GM21360 (cell line): ENCODE data around the gene DROSHA.
A peak's percentile ranks its signal among the peaks of the same experiment; 100 is the strongest.

Source experiments
- ATAC-seq: cut with Tn5 transposase; IDR thresholded peaks from one replicate; pipeline ENCODE4 v1.9.1; 2021; ENCODE audit warnings: mild to moderate bottlenecking, moderate library complexity; ENCODE audit not compliant: unreplicated experiment

The DROSHA gene

DNA sequence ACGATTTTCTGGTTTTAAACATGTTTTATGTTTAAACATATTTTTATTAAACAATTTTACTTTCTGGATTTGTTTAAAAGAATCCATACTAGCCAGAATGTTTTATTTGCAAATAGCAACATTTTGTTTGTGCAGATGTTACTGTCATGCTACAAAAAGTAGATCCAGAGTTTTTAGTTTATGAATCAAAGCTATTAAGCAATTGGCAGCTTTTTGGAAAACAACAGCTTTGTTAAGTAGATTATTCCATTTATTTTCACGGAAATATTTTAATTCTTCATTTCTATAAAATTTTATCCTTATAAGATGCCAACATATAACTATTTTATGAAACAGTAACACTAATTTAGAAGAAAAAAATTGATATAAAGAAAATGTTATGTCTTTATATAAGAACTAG is 60.9 kb downstream of the DROSHA start:
- no peak for ATAC-seq

DNA sequence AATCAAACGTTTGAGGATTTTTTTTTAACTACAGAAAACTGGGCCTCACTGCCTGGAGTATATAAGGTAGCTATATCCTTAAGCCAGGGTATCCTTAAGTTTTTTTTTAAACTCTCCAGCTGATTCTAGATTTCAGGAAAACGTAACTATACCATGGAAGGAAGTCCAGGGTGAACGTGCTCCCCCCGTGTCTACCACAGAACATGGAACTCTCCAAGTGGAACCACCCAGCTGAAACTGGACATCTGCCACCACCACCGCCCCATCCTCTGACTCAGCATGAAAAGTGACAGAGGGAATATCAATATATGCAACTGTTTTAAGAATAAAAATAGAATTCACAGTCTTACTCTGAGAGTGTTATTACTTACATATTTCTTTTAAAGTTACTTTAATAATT is 61.3 kb downstream of the DROSHA start:
- peak; percentile 71 for ATAC-seq

- ATAC-seq, result no peak
These were observed 62.0 kb downstream of the DROSHA start for GRCh38 chr5:31469886-31470285.

- no peak for ATAC-seq
These were observed 62.4 kb downstream of the DROSHA start for GRCh38 chr5:31469466-31469865.

DNA sequence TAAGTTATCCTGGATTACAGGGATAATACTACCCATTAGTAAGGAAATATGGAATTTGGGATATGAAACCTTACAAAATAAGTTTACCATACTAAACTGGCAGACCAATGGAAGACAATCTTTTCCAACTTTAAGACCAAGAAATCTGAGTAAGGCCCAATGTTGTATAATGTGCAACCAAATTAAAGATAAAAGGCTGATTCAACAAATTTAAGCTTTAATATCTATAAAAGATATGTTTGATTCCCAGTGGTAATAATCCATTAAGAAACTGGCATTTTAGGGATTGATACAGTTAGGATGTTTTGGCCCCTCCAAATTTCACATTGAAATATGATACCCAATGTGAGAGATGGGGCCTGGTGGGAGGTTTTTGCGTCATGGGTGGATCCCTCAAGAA is 66.6 kb downstream of the DROSHA start:
- no peak for ATAC-seq

- ATAC-seq, result no peak
These were observed 67.8 kb downstream of the DROSHA start for GRCh38 chr5:31464081-31464480.

GRCh38 chr5:31463351-31463750 is 68.5 kb downstream of the DROSHA start:
- ATAC-seq, result no peak

DNA sequence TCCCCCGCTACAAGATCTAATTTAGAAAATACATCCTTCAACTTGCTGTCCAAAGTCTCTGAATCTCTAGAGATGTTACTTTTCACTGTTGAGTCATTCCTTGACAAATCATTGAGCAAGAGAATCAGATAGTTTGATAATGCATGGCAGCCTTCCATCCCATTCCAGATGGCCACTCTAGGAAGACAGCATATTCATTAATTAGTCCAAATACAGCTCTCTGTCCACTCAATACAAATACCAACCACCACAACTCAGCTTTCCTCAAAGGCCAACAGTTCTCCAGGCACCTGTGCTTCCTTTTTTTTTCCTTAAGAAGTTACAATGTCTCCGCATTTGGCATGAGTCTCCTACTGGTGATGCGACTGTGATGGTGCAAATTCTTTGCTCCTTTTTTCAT is 72.3 kb downstream of the DROSHA start:
- no peak for ATAC-seq

DNA sequence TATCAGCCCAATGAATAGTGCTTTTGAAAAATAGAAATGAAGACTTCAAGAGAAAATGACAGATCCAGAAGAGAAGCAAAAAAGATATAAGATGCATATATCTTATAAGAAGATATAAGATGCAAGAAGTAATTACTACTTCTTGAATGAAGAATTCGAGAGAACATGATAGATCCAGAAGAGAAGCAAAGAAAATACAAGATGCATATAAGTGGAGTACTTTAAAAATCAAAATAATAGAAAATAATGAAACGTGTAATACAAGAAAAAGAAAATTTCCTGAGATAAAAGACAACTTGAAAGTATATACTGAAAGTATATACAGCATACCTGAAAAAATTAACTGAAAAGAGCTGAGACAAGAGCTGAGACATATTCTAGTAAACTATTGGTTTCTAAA is 76.7 kb downstream of the DROSHA start:
- ATAC-seq, result no peak

DNA sequence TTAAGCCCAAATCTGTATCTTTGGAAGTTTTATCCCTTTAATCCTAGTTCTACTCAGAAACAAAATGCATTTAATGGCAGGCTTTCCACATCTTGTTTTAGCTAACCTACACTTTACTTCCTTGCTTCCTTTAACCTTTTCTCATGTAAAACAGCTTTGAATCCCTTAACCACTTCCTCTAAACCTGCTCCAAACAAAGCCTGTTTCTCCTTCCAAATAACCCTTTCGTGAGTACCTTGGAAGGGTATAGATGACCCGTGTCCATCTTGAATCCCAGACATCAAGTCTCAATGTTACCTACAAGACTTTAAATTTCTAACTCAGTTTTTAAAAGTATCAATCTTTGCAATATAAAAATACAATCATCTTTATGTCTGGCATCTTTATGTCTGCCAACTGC is 78.4 kb downstream of the DROSHA start:
- no peak for ATAC-seq

DNA sequence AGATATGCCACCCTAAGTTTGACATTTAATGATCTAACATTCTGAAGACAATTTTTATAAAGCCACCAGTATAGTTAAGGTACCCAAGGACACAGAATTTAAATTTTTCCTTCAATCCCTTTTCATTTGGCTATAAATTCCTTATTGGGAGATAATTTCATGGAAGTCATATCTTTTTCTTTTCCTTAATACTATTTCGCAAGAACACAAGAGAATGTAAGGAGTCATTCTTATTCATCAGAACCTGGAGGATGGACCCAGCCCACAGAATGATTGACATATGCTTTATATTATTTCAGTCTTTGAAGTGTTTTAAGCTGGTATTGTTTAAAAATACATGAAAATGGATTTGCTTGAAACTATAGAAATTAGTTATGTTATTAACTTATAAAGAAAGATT is 79.6 kb downstream of the DROSHA start:
- ATAC-seq, result no peak

GRCh38 chr5:31449962-31450361 is 81.9 kb downstream of the DROSHA start:
- no peak for ATAC-seq

GRCh38 chr5:31449174-31449573 is 82.7 kb downstream of the DROSHA start:
- no peak for ATAC-seq

GRCh38 chr5:31445041-31445600 is 86.8 kb downstream of the DROSHA start:
- ATAC-seq, result no peak

DNA sequence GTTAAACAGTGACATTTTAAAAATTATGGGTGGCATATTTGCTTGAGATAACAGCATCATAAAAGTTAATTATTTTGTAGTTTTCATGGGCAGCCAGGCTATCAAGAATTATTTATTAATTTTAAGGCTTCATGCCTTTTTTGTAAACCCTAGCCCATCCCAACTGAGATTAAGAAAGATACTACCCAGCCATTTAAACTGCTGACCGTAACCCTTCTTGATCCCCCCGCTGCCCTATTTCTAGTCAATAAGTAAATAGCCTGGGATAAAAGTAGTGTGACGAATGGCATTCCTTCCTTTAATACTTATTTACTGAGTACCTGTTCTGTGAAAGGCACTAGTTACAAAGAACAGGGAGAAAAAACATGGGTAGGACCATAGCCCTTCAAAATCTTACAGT is 88.3 kb downstream of the DROSHA start:
- ATAC-seq, result no peak

DNA sequence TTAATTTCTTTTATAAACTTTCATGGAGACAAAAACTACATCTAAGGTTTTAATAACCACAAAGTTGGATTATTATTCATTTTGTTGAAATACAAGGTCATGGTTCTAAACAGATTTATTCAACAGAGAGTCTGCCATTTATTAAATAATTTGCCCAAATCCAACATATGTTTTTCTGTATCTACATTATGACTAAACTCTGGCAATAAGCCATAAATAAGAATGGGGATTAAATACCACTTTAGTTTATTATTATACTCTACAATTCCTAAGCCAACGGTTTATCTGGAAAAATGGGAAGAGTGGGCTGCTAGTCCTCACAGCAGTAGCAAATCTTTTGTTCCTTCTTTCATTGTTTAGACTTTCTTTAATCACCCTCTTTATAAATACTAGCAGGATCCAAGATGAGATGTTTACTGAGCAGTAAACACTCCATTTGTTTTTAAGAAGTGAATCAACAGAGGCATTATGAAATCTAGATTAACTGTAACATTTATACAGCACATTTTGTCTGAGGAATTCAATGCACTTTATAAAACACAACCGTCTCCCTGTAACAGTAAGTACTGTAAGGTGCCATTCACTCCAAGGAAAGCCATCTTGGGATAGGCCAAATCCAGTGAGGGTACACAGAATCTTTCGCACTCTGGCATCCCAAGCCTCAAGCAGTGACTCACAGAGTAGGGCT is 89.7 kb downstream of the DROSHA start:
- ATAC-seq, result no peak

DNA sequence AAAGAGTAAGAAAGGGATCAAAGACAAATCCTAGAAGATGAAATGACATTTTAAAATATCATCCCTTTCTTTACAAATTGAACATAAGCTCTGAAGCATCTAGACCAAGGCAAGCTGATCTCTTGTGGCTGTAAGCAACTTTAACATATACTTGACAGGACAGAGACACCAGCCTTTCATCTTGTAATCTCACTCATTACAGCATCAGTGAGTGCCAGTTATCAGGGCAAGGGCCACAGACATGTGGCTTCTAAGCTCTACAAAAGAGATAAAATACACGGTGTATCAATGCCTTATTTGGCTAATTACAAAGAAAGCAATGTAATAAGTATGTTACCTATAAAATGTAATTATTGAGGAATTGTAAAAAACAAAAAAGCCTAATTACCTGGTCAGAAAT is 95.0 kb downstream of the DROSHA start:
- no peak for ATAC-seq

- no peak for ATAC-seq
These were observed 96.2 kb downstream of the DROSHA start for GRCh38 chr5:31435730-31436129.

- no peak for ATAC-seq
These were observed 97.0 kb downstream of the DROSHA start for GRCh38 chr5:31434898-31435297.

DNA sequence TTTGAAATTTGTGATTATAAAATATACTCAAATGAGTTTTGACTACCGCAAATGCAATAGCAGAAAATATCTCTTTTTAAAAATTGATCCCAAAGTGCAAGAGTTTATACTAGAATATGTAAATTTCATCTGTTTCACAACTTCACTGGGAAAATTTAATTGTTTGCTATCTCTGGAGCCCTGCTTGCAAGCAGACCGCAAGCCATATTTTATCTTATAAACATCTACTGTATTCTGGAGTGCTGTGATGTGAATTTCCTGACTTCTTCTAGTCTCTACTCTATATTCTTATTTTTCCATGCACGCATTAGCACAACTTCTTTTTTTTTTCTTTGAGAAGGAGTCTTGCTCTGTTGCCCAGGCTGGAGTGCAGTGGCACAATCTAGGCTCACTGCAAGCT is 98.7 kb downstream of the DROSHA start:
- ATAC-seq, result no peak

- ATAC-seq, result no peak
These were observed 104.1 kb downstream of the DROSHA start for GRCh38 chr5:31427724-31428309.

GRCh38 chr5:31427013-31427723 is 104.7 kb downstream of the DROSHA start:
- ATAC-seq, result no peak
